DND-41 (cell line): ENCODE data around the gene LTBP3.
"Not testable (repeated sequence)": the region's sequence is repeated elsewhere in the genome, so short reads cannot be mapped to it uniquely, and the experiment has no call there.

Source experiments
- CTCF ChIP-seq: IDR thresholded peaks from 2 replicates; pipeline ENCODE4 v1.5.1; 2012; ENCODE audit warnings: borderline replicate concordance, low read length, moderate library complexity, mild to moderate bottlenecking; ENCODE audit not compliant: poor library complexity, severe bottlenecking; ENCODE audit errors: extremely low read depth
- EZH2 ChIP-seq: IDR thresholded peaks from 3 replicates; pipeline ENCODE4 v1.6.1; 2012; ENCODE audit warnings: borderline replicate concordance, low read depth, mild to moderate bottlenecking, moderate library complexity, low read length, inconsistent platforms; ENCODE audit not compliant: severe bottlenecking

GRCh38 chr11:65512311-65512710, 45.8 kb downstream of the LTBP3 start:
- not testable (repeated sequence) for TF ChIP-seq CTCF, EZH2
